Calu3 (cell line): ENCODE data around the gene MYO1H. TPM values are rescaled to one million over a fixed set of nuclear protein-coding genes. Genes with fewer than 3 reads are reported as not detected.

Experiments
- BruUV-seq: library from RNA; stranded (reverse); fragments of 400-500 nt; replicated peaks from 2 replicates; lab custom pipeline; 2021; lab: Mats Ljungman, UMichigan
- CTCF ChIA-PET: fragments of 300-600 bp; sonication (Branson Sonifier 250); formaldehyde crosslinking; loops from one replicate; lab custom pipeline; 2022; ENCODE audit warnings: antibody characterized with exemption; lab: Charles Lee
- DNase-seq: peaks from one replicate; pipeline ENCODE4 v3.0.0; 2022
- H3K27ac Mint-ChIP-seq: one replicate; pipeline ENCODE4 v1.8.0; 2022; ENCODE audit warnings: mixed read lengths; ENCODE audit not compliant: unreplicated experiment
- H3K27me3 Mint-ChIP-seq: one replicate; pipeline ENCODE4 v1.8.0; 2022; ENCODE audit warnings: mixed read lengths; ENCODE audit not compliant: unreplicated experiment
- H3K36me3 Mint-ChIP-seq: one replicate; pipeline ENCODE4 v1.8.0; 2022; ENCODE audit warnings: mild to moderate bottlenecking, moderate library complexity, mixed read lengths; ENCODE audit not compliant: insufficient read depth, unreplicated experiment
- H3K4me1 Mint-ChIP-seq: one replicate; pipeline ENCODE4 v1.8.0; 2022; ENCODE audit warnings: mild to moderate bottlenecking, low read depth, mixed read lengths; ENCODE audit not compliant: unreplicated experiment
- H3K4me3 Mint-ChIP-seq: one replicate; pipeline ENCODE4 v1.8.0; 2022; ENCODE audit warnings: mild to moderate bottlenecking, low read depth, moderate library complexity, mixed read lengths; ENCODE audit not compliant: unreplicated experiment
- H3K9me3 Mint-ChIP-seq: one replicate; pipeline ENCODE4 v1.8.0; 2022; ENCODE audit warnings: low read depth, mixed read lengths; ENCODE audit not compliant: unreplicated experiment
- intact Hi-C: fragments of 100-400 bp; cut with micrococcal nuclease; formaldehyde crosslinking; loops from one replicate; pipeline ENCODE4 v1.10.0; 2022; ENCODE audit not compliant: unreplicated experiment
- total RNA-seq: library from RNA; stranded (reverse); gene quantifications from 2 replicates; pipeline ENCODE4 v1.2.3, GENCODE V29; 2022
- TF ChIP-seq, protein P1 (sequence below): fragments of 200-600 bp; IDR thresholded peaks from one replicate; pipeline ENCODE4 v1.8.0; 2022; ENCODE audit warnings: antibody characterized with exemption; ENCODE audit not compliant: unreplicated experiment

MYO1H gene
- total RNA-seq, 1 experiment from 2014 or later = not detected

DNA sequence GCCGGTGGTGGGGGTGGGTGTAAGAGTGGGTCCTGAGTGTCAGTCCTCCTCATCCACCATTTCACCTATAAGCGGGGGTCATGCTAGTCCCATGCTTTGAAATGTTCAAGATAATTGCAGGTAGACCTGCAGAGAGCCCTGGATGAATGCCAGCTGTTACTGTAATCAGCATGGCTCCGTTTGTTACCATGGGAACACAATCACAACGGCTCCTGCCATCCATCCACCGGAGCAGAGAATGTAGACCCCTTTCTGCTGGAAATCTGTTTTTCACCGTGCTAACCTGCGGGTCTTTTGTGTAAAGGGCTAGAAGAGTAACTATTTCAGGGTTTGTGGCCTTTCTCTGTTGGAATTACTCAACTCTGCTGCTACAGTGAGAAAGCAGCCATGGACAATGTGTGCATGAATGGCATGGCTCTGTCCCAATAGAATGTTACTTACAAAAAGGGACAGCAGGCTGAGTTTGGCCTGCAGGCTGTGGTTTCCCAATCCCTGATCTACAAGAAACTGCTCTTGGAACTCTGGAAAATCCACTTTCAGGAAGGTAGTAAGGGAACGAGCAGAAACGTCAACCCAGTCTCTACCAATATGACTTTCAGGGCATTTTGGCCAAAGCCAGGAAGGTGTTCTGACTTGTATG lies 93.3 kb downstream of the MYO1H start:
- H3K4me3 Mint-ChIP-seq = no peak overlapping the region
- H3K9me3 Mint-ChIP-seq = no peaks in the 10 kb centered on the region
- CTCF ChIA-PET = interaction anchor here (0.7 kb wide), 1 partner anchor 8 kb away, joined by 3 read pairs; no protein-coding TSS in a partner anchor
- intact Hi-C loops = no loop called here
- no peaks in the 10 kb centered on the region for H3K36me3 Mint-ChIP-seq
- TF ChIP-seq, protein P1, sequence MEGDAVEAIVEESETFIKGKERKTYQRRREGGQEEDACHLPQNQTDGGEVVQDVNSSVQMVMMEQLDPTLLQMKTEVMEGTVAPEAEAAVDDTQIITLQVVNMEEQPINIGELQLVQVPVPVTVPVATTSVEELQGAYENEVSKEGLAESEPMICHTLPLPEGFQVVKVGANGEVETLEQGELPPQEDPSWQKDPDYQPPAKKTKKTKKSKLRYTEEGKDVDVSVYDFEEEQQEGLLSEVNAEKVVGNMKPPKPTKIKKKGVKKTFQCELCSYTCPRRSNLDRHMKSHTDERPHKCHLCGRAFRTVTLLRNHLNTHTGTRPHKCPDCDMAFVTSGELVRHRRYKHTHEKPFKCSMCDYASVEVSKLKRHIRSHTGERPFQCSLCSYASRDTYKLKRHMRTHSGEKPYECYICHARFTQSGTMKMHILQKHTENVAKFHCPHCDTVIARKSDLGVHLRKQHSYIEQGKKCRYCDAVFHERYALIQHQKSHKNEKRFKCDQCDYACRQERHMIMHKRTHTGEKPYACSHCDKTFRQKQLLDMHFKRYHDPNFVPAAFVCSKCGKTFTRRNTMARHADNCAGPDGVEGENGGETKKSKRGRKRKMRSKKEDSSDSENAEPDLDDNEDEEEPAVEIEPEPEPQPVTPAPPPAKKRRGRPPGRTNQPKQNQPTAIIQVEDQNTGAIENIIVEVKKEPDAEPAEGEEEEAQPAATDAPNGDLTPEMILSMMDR = no peak
- H3K27me3 Mint-ChIP-seq = no peaks in the 10 kb centered on the region
- H3K27ac Mint-ChIP-seq = no peak overlapping the region
- DNase-seq = no peak
- BruUV-seq = no TSS peak
- H3K4me1 Mint-ChIP-seq = no peaks in the 10 kb centered on the region

DNA sequence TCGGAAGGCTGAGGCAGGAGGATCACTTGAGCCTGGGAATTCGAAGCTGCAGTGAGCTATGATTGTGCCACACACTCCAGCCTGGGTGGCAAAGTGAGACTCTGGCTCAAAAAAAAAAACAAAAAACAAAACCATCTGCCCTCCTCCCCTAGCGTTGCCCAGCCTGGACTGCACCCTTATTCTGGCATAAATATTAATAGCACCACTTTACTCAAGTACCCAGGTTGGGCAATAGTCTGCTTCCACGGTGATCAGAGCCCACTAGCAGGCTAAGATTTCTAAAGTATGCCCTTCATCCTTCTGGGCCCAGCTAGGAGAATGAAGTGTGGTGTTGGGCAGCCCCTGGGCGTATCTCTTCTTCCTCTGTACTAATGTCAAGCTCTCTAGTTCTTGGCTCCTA lies 96.1 kb downstream of the MYO1H start:
- Mint-ChIP-seq H3K9me3 (no peaks in the 10 kb centered on the region), H3K36me3 (no peaks in the 10 kb centered on the region), H3K4me3 (no peak overlapping the region), H3K27ac (no peak overlapping the region), H3K4me1 (no peaks in the 10 kb centered on the region), H3K27me3 (no peaks in the 10 kb centered on the region)
- TF ChIP-seq, protein P1 = no peak
- intact Hi-C loops = no loop called here
- CTCF ChIA-PET = interaction anchor here (0.7 to 1.4 kb wide), 2 partner anchors 11 to 15 kb away, joined by 3 to 6 read pairs; no protein-coding TSS in a partner anchor
- DNase-seq = no peak
- no TSS peak for BruUV-seq

DNA sequence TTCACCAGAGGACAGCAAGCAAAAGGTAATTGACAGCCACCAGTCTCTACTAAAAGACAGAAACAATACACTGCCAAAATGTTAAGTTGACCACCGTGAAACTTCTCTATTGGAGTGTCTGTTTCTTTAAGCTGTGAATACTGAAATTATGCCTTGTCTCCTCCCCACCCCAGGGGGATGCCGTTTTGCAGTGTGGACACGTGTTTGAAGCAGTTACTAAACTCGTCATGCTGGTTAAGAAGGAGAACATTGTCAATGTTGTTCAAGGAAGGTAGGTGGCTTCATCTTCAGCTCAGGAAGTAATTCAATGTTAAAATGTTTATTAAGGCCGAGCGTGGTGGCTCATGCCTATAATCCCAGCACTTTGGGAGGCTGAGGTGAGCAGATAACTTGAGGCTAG lies 96.6 kb downstream of the MYO1H start:
- Mint-ChIP-seq H3K9me3 (no peaks in the 10 kb centered on the region), H3K36me3 (no peaks in the 10 kb centered on the region), H3K27me3 (no peaks in the 10 kb centered on the region), H3K4me1 (no peaks in the 10 kb centered on the region), H3K27ac (no peak overlapping the region), H3K4me3 (no peak overlapping the region)
- CTCF ChIA-PET = interaction anchor here (1.4 kb wide), 1 partner anchor 12 kb away, joined by 6 read pairs; no protein-coding TSS in a partner anchor
- TF ChIP-seq, protein P1 = no peak
- no TSS peak for BruUV-seq
- intact Hi-C loops = no loop called here
- DNase-seq = no peak

DNA sequence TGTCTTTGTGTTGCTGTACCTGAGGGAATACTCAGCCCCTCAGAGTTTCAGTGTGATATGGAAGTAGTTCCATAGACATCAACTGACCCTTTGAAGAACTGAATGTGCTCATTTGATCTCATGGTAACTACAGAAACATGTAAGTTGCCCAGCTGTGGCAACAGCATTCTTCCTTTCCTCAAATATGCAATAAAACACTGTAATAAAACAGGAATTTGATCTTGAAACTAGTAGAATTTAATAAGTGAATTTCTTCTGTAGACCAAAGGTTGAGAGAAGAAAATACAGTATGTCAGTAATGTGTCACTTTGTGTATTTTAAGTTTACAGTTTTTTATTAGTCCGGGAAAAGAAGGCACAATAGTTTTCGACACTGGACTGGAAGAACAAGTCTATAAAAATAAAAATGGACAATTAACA lies 97.5 kb downstream of the MYO1H start:
- H3K4me1 Mint-ChIP-seq = no peaks in the 10 kb centered on the region

More for the DNA sequence above, 97.5 kb downstream of the MYO1H start:
- TF ChIP-seq, protein P1 = no peak
- Mint-ChIP-seq H3K4me3 (no peak overlapping the region), H3K27me3 (no peaks in the 10 kb centered on the region), H3K36me3 (no peaks in the 10 kb centered on the region), H3K27ac (no peak overlapping the region), H3K9me3 (no peaks in the 10 kb centered on the region)
- CTCF ChIA-PET = no interaction called here
- no TSS peak for BruUV-seq
- intact Hi-C loops = no loop called here
- no peak for DNase-seq
